K562 (cell line): ENCODE data around the gene SHE. TPM values are rescaled to one million over a fixed set of nuclear protein-coding genes. Genes with fewer than 3 reads are reported as not detected.

Experiments used
- ATAC-seq: fragments of 200-7000 bp; cut with Tn5 transposase; 3 replicates; pipeline ENCODE4 v1.9.1; 2020; ENCODE audit warnings: moderate library complexity
- BruUV-seq: library from RNA; stranded (reverse); fragments of 400-500 nt; replicated peaks from 2 replicates; lab custom pipeline; 2021; lab: Mats Ljungman, UMichigan
- CTCF ChIA-PET: fragments of 300-600 bp; formaldehyde crosslinking; extraction: SDS; loops from one replicate; lab custom pipeline; 2021; ENCODE audit warnings: low intra/inter-chr PET ratio; lab: Yijun Ruan, JAX
- POLR2A ChIA-PET: fragments of 300-600, 350-650 bp; sonication (Branson Sonifier 250); formaldehyde crosslinking; extraction: SDS; loops from one replicate; lab custom pipeline; 2021; ENCODE audit warnings: antibody characterized with exemption, inconsistent platforms; lab: Yijun Ruan, JAX
- DNase-seq, 4 experiments: peaks; one replicate each; pipeline versions ENCODE4 v3.0.0 to v3.0.0-alpha.2; 2011 to 2018; ENCODE audit warnings: low spot score in 3 of 4, mixed read lengths in 3 of 4; ENCODE audit errors: extremely low read depth in 1 of 4
- FAIRE-seq: peaks from 2 replicates; lab custom pipeline; 2011; peaks lifted over from hg19 to GRCh38; lab: Jason Lieb, UNC
- H2AFZ ChIP-seq: 2 replicates; pipeline ENCODE4 v1.6.0; 2011; ENCODE audit warnings: low read depth, low read length, control low read depth, inconsistent platforms
- H3K27ac ChIP-seq: fragments of 200-600 bp; 3 replicates; pipeline ENCODE4 v1.8.0; 2011; ENCODE audit warnings: low read depth, mild to moderate bottlenecking, control low read depth, inconsistent platforms, low read length, moderate library complexity, mixed read lengths; ENCODE audit errors: extremely low read depth
- H3K27me3 ChIP-seq, 2 experiments: fragments of 300-600 bp in 1 of 2; 2 replicates in 1 of 2; 3 replicates in 1 of 2; pipeline versions ENCODE4 v1.6.0 to v1.8.0; 2011; ENCODE audit warnings: inconsistent platforms in 2 of 2, low read length in 2 of 2, mild to moderate bottlenecking in 1 of 2, mixed read lengths in 1 of 2, moderate library complexity in 1 of 2; ENCODE audit not compliant: control insufficient read depth in 2 of 2, insufficient read depth in 2 of 2
- H3K36me3 ChIP-seq: fragments of 300-600 bp; 3 replicates; pipeline ENCODE4 v1.8.0; 2011; ENCODE audit warnings: mild to moderate bottlenecking, low read length, inconsistent platforms; ENCODE audit not compliant: control insufficient read depth, insufficient read depth
- H3K4me1 ChIP-seq, 2 experiments: fragments of 200-600 bp in 1 of 2; replicated peaks in 1 of 2; 2 replicates in 1 of 2; 3 replicates in 1 of 2; pipeline versions ENCODE4 v1.5.1 to v1.8.0; 2011; ENCODE audit warnings: inconsistent platforms in 2 of 2, low read length in 2 of 2, mild to moderate bottlenecking in 1 of 2, mixed read lengths in 1 of 2, moderate library complexity in 1 of 2; ENCODE audit not compliant: control insufficient read depth in 2 of 2, insufficient read depth in 2 of 2
- H3K4me2 ChIP-seq: 2 replicates; pipeline ENCODE4 v1.6.1; 2011; ENCODE audit warnings: low read length, control low read depth, inconsistent platforms, mixed read lengths; ENCODE audit not compliant: insufficient read depth
- H3K4me3 ChIP-seq: fragments of 200-600 bp; sonication (generic), shearing (Covaris generic); 2 replicates; pipeline ENCODE4 v1.5.1; 2016; ENCODE audit warnings: control low read depth, inconsistent platforms
- H3K79me2 ChIP-seq: fragments of 200-600 bp; 3 replicates; pipeline ENCODE4 v1.8.0; 2011; ENCODE audit warnings: low read length, inconsistent platforms; ENCODE audit not compliant: control insufficient read depth, insufficient read depth
- H3K9ac ChIP-seq, 2 experiments: 2 replicates each; pipeline versions ENCODE4 v1.6.0 to v1.6.1; 2011; ENCODE audit warnings: low read depth in 2 of 2, low read length in 2 of 2, control low read depth in 1 of 2, inconsistent platforms in 1 of 2, mild to moderate bottlenecking in 1 of 2, mixed read lengths in 1 of 2; ENCODE audit not compliant: insufficient read depth in 1 of 2
- H3K9me1 ChIP-seq: one replicate; pipeline ENCODE4 v1.6.0; 2011; ENCODE audit warnings: inconsistent platforms, mild to moderate bottlenecking, low read length, moderate library complexity; ENCODE audit not compliant: control insufficient read depth, insufficient read depth
- H3K9me3 ChIP-seq: replicated peaks from 2 replicates; pipeline ENCODE4 v1.5.1; 2011; ENCODE audit warnings: low read depth, low read length, inconsistent platforms; ENCODE audit not compliant: control insufficient read depth, insufficient read depth
- H4K20me1 ChIP-seq: replicated peaks from 2 replicates; pipeline ENCODE4 v1.6.1; 2011; ENCODE audit warnings: low read length, inconsistent platforms, mixed read lengths; ENCODE audit not compliant: control insufficient read depth, insufficient read depth
- CTCF ChIP-seq, 3 experiments: IDR thresholded peaks in 2 of 3; conservative IDR thresholded peaks in 1 of 3; 2 replicates each; pipeline ENCODE4 v1.5.1; 2011 to 2012; ENCODE audit warnings: low read length in 3 of 3, mild to moderate bottlenecking in 3 of 3, control low read depth in 2 of 3, improper control_type of control experiment in 1 of 3, inconsistent platforms in 1 of 3, low read depth in 1 of 3, mixed read lengths in 1 of 3, moderate library complexity in 1 of 3; ENCODE audit not compliant: insufficient read depth in 2 of 3
- EWSR1 ChIP-seq: fragments of 450-650 bp; IDR thresholded peaks from 2 replicates; pipeline ENCODE4 v1.6.1; 2018; ENCODE audit warnings: borderline replicate concordance, mild to moderate bottlenecking, low read depth, moderate library complexity; ENCODE audit not compliant: partially characterized antibody
- FOXA3 ChIP-seq, 2 experiments: fragments of 450-650 bp in 1 of 2; sonication (generic) in 1 of 2; formaldehyde crosslinking; IDR thresholded peaks in 1 of 2; conservative IDR thresholded peaks in 1 of 2; 2 replicates each; pipeline versions ENCODE4 v1.4.0 to v1.8.0; 2020 to 2022; ENCODE audit warnings: mild to moderate bottlenecking in 2 of 2, missing genetic modification reagents in 1 of 2
- HES1 ChIP-seq: fragments of 450-650 bp; IDR thresholded peaks from 2 replicates; pipeline ENCODE4 v1.6.1; 2016; ENCODE audit warnings: low read depth, mild to moderate bottlenecking, moderate library complexity
- REST ChIP-seq, 2 experiments: fragments of 450-650 bp; formaldehyde crosslinking in 1 of 2; IDR thresholded peaks; 2 replicates each; pipeline versions ENCODE4 v1.4.0 to v1.6.1; 2014 to 2020; ENCODE audit warnings: mild to moderate bottlenecking in 2 of 2, borderline replicate concordance in 1 of 2, low read depth in 1 of 2
- SP1 ChIP-seq: sonication (generic); formaldehyde crosslinking; IDR thresholded peaks from 2 replicates; pipeline ENCODE4 v1.8.1; 2022; ENCODE audit warnings: mild to moderate bottlenecking, missing genetic modification reagents
- ZNF140 ChIP-seq: fragments of 250-450 bp; sonication (Bioruptor Pico); IDR thresholded peaks from 2 replicates; pipeline ENCODE4 v1.8.0; 2021; ENCODE audit warnings: moderate library complexity, mild to moderate bottlenecking, inconsistent platforms
- WGBS: fragments of 100-300 bp; shearing (Covaris generic); methylation state at CpG from one replicate; pipeline ENCODE4 v1.1.6; 2016; ENCODE audit warnings: low coverage, mixed read lengths; ENCODE audit not compliant: insufficient coverage; ENCODE audit errors: missing lambda C conversion rate; 5-methylcytosine and 5-hydroxymethylcytosine counted together
- in situ Hi-C: fragments of 300-500 bp; cut with MboI; formaldehyde crosslinking; loops from 4 replicates; pipeline ENCODE4 v1.15.0; 2018; ENCODE audit warnings: inconsistent platforms, mixed read lengths
- intact Hi-C: fragments of 100-400 bp; cut with micrococcal nuclease; formaldehyde crosslinking; loops from 2 replicates; pipeline ENCODE4 v1.14.2; 2022
- polyA plus RNA-seq, 8 experiments: library from polyadenylated mRNA; depleted of rRNA in 4 of 8; stranded (reverse) in 5 of 8; unstranded in 3 of 8; fragments of >200 nt; fragmentation: Nextera tagmentation in 2 of 8; fragmentation: Illumina TruSeq in 1 of 8; extraction: Ambion mirVana in 2 of 8; extraction: Trizol in 1 of 8; gene quantifications; 2 replicates each; pipeline versions ENCODE4 v1.2.1 to v1.2.3, GENCODE V29; 2011 to 2014; ENCODE audit warnings: inconsistent platforms in 1 of 8, missing spikeins in 1 of 8
- total RNA-seq, 7 experiments: library from RNA; depleted of rRNA in 6 of 7; stranded (reverse); fragments of >200 nt in 6 of 7; fragmentation: Illumina TruSeq in 2 of 7; extraction: Trizol in 2 of 7; gene quantifications; 2 replicates each; pipeline versions ENCODE4 v1.2.1 to v1.2.3, GENCODE V29; 2011 to 2021; ENCODE audit warnings: low replicate concordance in 1 of 7
- TF ChIP-seq, protein P1 (sequence below): fragments of 450-650 bp; formaldehyde crosslinking; IDR thresholded peaks from 2 replicates; pipeline ENCODE4 v1.4.0; 2020; ENCODE audit warnings: mild to moderate bottlenecking, moderate library complexity

SHE gene
- total and polyA plus RNA-seq, 9 of the 15 experiments (the other 6 are each of a cell fraction or from before 2014, with no cell fraction given) = 0.01 to 0.05 TPM; not detected in 7

GRCh38 chr1:154478639-154479038 is 23.6 kb downstream of the SHE start:
- Histone ChIP-seq H3K4me1 (no peaks in the 10 kb centered on the region; a peak in 1 of 5 replicates), H3K9me3 (no peaks in the 10 kb centered on the region), H3K4me3 (no peak overlapping the region), H4K20me1 (no peaks in the 10 kb centered on the region), H3K79me2 (no peaks in the 10 kb centered on the region), H3K27ac (no peak overlapping the region), H3K4me2 (no peak overlapping the region), H3K9me1 (no peaks in the 10 kb centered on the region), H3K9ac (no peak overlapping the region), H2AFZ (no peak overlapping the region), H3K36me3 (no peaks in the 10 kb centered on the region), H3K27me3 (peaks cover 8 to 9% of the 10 kb centered on the region in 2 experiments; a peak in 2 of 5 replicates)
- in situ Hi-C loops (no loop called here), intact Hi-C loops (loop anchor here (1.0 kb wide), 1 partner anchor 130 kb away; no protein-coding TSS in a partner anchor)
- peak in 2 of 4 experiments; percentile 44 to 45 for DNase-seq
- WGBS = 35% methylated on average over 5 of the region's 5 CpGs
- ChIA-PET CTCF (interaction anchor here (0.7 to 4.2 kb wide), 7 partner anchors 11 to 583 kb away, joined by 3 to 45 read pairs (median 3); no protein-coding TSS in a partner anchor), POLR2A (no interaction called here)
- no peak for ATAC-seq
- FAIRE-seq = peak; percentile 32
- BruUV-seq = no TSS peak
- TF ChIP-seq HES1 (0 out of 2 replicates have a peak, but pooled peaks have one; percentile 12), ZNF140 (CRISPR knock-in tag) (no peak), REST (IDR thresholded peaks at IDR 0.05; ENCODE audit: borderline replicate concordance) (peak; percentile 54; the same call in 1 of the 2 replicates), REST (CRISPR knock-in tag; IDR thresholded peaks at IDR 0.05; ENCODE audit: low read depth) (no peak), EWSR1 (no peak), FOXA3 (CRISPR knock-in tag; conservative IDR thresholded peaks at IDR 0.05 in 1 of 2, IDR thresholded peaks at IDR 0.05 in 1 of 2) (no peak), SP1 (CRISPR knock-in tag) (no peak), CTCF (IDR thresholded peaks at IDR 0.05 in 2 of 3, conservative IDR thresholded peaks at IDR 0.05 in 1 of 3; ENCODE audit: insufficient read depth in 2 of 3, low read depth in 1 of 3, low read length in 3 of 3) (peak in 1 of 3 experiments; percentile 47; a peak in 2 of 6 replicates)
- TF ChIP-seq, protein P1, sequence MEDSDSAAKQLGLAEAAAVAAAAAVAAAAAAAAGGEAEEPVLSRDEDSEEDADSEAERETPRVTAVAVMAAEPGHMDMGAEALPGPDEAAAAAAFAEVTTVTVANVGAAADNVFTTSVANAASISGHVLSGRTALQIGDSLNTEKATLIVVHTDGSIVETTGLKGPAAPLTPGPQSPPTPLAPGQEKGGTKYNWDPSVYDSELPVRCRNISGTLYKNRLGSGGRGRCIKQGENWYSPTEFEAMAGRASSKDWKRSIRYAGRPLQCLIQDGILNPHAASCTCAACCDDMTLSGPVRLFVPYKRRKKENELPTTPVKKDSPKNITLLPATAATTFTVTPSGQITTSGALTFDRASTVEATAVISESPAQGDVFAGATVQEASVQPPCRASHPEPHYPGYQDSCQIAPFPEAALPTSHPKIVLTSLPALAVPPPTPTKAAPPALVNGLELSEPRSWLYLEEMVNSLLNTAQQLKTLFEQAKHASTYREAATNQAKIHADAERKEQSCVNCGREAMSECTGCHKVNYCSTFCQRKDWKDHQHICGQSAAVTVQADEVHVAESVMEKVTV (CRISPR knock-in tag) = 0 out of 2 replicates have a peak, but pooled peaks have one; percentile 19
